Measurements from ENCODE around the gene PORCN. TPM values are rescaled to one million over a fixed set of nuclear protein-coding genes. Genes with fewer than 3 reads are reported as not detected.

PORCN gene
- total RNA-seq, 2 experiments from 2014 or later: 26.1 to 29.2 TPM

GRCh38 chrX:48504261-48504660 lies 4.5 kb upstream of the PORCN start:
- Mint-ChIP-seq H3K4me3 (no peak overlapping the region), H3K27ac (no peak overlapping the region), H3K4me1 (peaks cover 6% of the 10 kb centered on the region), H3K9me3 (no peaks in the 10 kb centered on the region), H3K36me3 (ENCODE audit: low read depth) (no peaks in the 10 kb centered on the region), H3K27me3 (peaks cover 2% of the 10 kb centered on the region)
- CTCF ChIA-PET: no interaction called here
- POLR2A ChIA-PET: interaction anchor here (0.9 kb wide), 1 partner anchor 35 kb away, joined by 3 read pairs; the partner anchor contains the start of gene TBC1D25
- no peak for DNase-seq

- ChIA-PET CTCF (no interaction called here), POLR2A (no interaction called here)
- Mint-ChIP-seq H3K36me3 (ENCODE audit: low read depth) (peaks cover 5% of the 10 kb centered on the region), H3K4me1 (peaks cover 18% of the 10 kb centered on the region), H3K4me3 (no peak overlapping the region), H3K27ac (no peak overlapping the region), H3K9me3 (no peaks in the 10 kb centered on the region), H3K27me3 (peaks cover 2% of the 10 kb centered on the region)
- DNase-seq: no peak
Measured at GRCh38 chrX:48505481-48505880, 3.3 kb upstream of the PORCN start.

- ChIA-PET POLR2A (interaction anchor here (1.2 to 2.3 kb wide), 4 partner anchors 12 to 67 kb away, joined by 3 to 11 read pairs (median 4); partner anchors contain the start of genes EBP and RBM3), CTCF (no interaction called here)
- Mint-ChIP-seq H3K36me3 (ENCODE audit: low read depth) (peaks cover 17% of the 10 kb centered on the region), H3K4me3 (no peak overlapping the region), H3K4me1 (peaks cover 32% of the 10 kb centered on the region), H3K27me3 (peaks cover 2% of the 10 kb centered on the region), H3K9me3 (no peaks in the 10 kb centered on the region), H3K27ac (no peak overlapping the region)
- DNase-seq: no peak
Measured at GRCh38 chrX:48507246-48507645, 1.5 kb upstream of the PORCN start.

GRCh38 chrX:48509245-48509590 lies 426 bp downstream of the PORCN start:
- Mint-ChIP-seq H3K4me1 (peaks cover 33% of the 10 kb centered on the region), H3K9me3 (no peaks in the 10 kb centered on the region), H3K4me3 (peak overlapping the region; percentile 81), H3K36me3 (ENCODE audit: low read depth) (peaks cover 18% of the 10 kb centered on the region), H3K27ac (peak overlapping the region; percentile 47), H3K27me3 (no peaks in the 10 kb centered on the region)
- DNase-seq: no peak
- CTCF ChIA-PET: interaction anchor here (1.3 kb wide), 1 partner anchor 41 kb away, joined by 3 read pairs; no protein-coding TSS in a partner anchor
- POLR2A ChIA-PET: interaction anchor here (2.0 to 2.3 kb wide), 2 partner anchors 12 kb away, joined by 6 to 11 read pairs; partner anchors contain the start of gene EBP

GRCh38 chrX:48509619-48510018 lies 827 bp downstream of the PORCN start:
- DNase-seq: no peak
- ChIA-PET POLR2A (interaction anchor here (1.4 to 2.0 kb wide), 2 partner anchors 12 to 29 kb away, joined by 4 to 6 read pairs; partner anchors contain the start of genes EBP and TBC1D25), CTCF (no interaction called here)
- peaks cover 33% of the 10 kb centered on the region for H3K4me1 Mint-ChIP-seq
- H3K36me3 Mint-ChIP-seq (ENCODE audit: low read depth): peaks cover 20% of the 10 kb centered on the region
- no peaks in the 10 kb centered on the region for H3K27me3 Mint-ChIP-seq
- H3K27ac Mint-ChIP-seq: peak overlapping the region; percentile 47
- peak overlapping the region; percentile 81 for H3K4me3 Mint-ChIP-seq
- no peaks in the 10 kb centered on the region for H3K9me3 Mint-ChIP-seq

- DNase-seq: no peak
- peaks cover 37% of the 10 kb centered on the region for H3K4me1 Mint-ChIP-seq
- H3K4me3 Mint-ChIP-seq: no peak overlapping the region
- no peaks in the 10 kb centered on the region for H3K27me3 Mint-ChIP-seq
- CTCF ChIA-PET: no interaction called here
- no peaks in the 10 kb centered on the region for H3K9me3 Mint-ChIP-seq
- no peak overlapping the region for H3K27ac Mint-ChIP-seq
- POLR2A ChIA-PET: interaction anchor here (2.0 kb wide), 1 partner anchor 10 kb away, joined by 6 read pairs; the partner anchor contains the start of gene EBP
- H3K36me3 Mint-ChIP-seq (ENCODE audit: low read depth): peaks cover 35% of the 10 kb centered on the region
Measured at GRCh38 chrX:48511560-48511959, 2.8 kb downstream of the PORCN start.

GRCh38 chrX:48512371-48512935 lies 3.7 kb downstream of the PORCN start:
- ChIA-PET CTCF (no interaction called here), POLR2A (no interaction called here)
- H3K36me3 Mint-ChIP-seq (ENCODE audit: low read depth): peaks cover 38% of the 10 kb centered on the region
- H3K27me3 Mint-ChIP-seq: no peaks in the 10 kb centered on the region
- no peaks in the 10 kb centered on the region for H3K9me3 Mint-ChIP-seq
- no peak for DNase-seq
- peaks cover 42% of the 10 kb centered on the region for H3K4me1 Mint-ChIP-seq
- no peak overlapping the region for H3K27ac Mint-ChIP-seq
- no peak overlapping the region for H3K4me3 Mint-ChIP-seq

GRCh38 chrX:48513670-48514069 lies 4.9 kb downstream of the PORCN start:
- POLR2A ChIA-PET: interaction anchor here (1.7 kb wide), 1 partner anchor 25 kb away, joined by 4 read pairs; the partner anchor contains the start of gene TBC1D25

GRCh38 chrX:48514126-48514806 lies 5.5 kb downstream of the PORCN start:
- DNase-seq: no peak
- ChIA-PET CTCF (no interaction called here), POLR2A (interaction anchor here (0.6 to 1.7 kb wide), 3 partner anchors 14 to 60 kb away, joined by 3 to 4 read pairs (median 4); partner anchors contain the start of genes RBM3 and TBC1D25)
- peaks cover 41% of the 10 kb centered on the region for H3K4me1 Mint-ChIP-seq
- H3K36me3 Mint-ChIP-seq (ENCODE audit: low read depth): peaks cover 41% of the 10 kb centered on the region
- H3K27ac Mint-ChIP-seq: no peak overlapping the region
- H3K27me3 Mint-ChIP-seq: no peaks in the 10 kb centered on the region
- no peak overlapping the region for H3K4me3 Mint-ChIP-seq
- no peaks in the 10 kb centered on the region for H3K9me3 Mint-ChIP-seq

More at GRCh38 chrX:48513670-48514069, 4.9 kb downstream of the PORCN start:
- H3K9me3 Mint-ChIP-seq: no peaks in the 10 kb centered on the region
- no peak for DNase-seq
- no peak overlapping the region for H3K4me3 Mint-ChIP-seq
- CTCF ChIA-PET: no interaction called here
- H3K36me3 Mint-ChIP-seq (ENCODE audit: low read depth): peaks cover 38% of the 10 kb centered on the region
- H3K27me3 Mint-ChIP-seq: no peaks in the 10 kb centered on the region
- H3K4me1 Mint-ChIP-seq: peaks cover 38% of the 10 kb centered on the region
- no peak overlapping the region for H3K27ac Mint-ChIP-seq

GRCh38 chrX:48514868-48515460 lies 6.2 kb downstream of the PORCN start:
- ChIA-PET CTCF (no interaction called here), POLR2A (interaction anchor here (0.6 to 1.7 kb wide), 3 partner anchors 13 to 59 kb away, joined by 3 to 4 read pairs (median 4); partner anchors contain the start of genes RBM3 and TBC1D25)
- no peaks in the 10 kb centered on the region for H3K27me3 Mint-ChIP-seq
- H3K4me3 Mint-ChIP-seq: no peak overlapping the region
- peaks cover 39% of the 10 kb centered on the region for H3K36me3 Mint-ChIP-seq (ENCODE audit: low read depth)
- DNase-seq: no peak
- no peaks in the 10 kb centered on the region for H3K9me3 Mint-ChIP-seq
- H3K27ac Mint-ChIP-seq: no peak overlapping the region
- H3K4me1 Mint-ChIP-seq: peaks cover 40% of the 10 kb centered on the region

GRCh38 chrX:48515842-48516241 lies 7.0 kb downstream of the PORCN start:
- ChIA-PET CTCF (no interaction called here), POLR2A (no interaction called here)
- peak overlapping the region; percentile 31 for H3K27ac Mint-ChIP-seq
- no peaks in the 10 kb centered on the region for H3K27me3 Mint-ChIP-seq
- H3K4me3 Mint-ChIP-seq: no peak overlapping the region
- peaks cover 39% of the 10 kb centered on the region for H3K4me1 Mint-ChIP-seq
- no peaks in the 10 kb centered on the region for H3K9me3 Mint-ChIP-seq
- H3K36me3 Mint-ChIP-seq (ENCODE audit: low read depth): peaks cover 36% of the 10 kb centered on the region
- no peak for DNase-seq

GRCh38 chrX:48516285-48516684 lies 7.5 kb downstream of the PORCN start:
- peaks cover 39% of the 10 kb centered on the region for H3K4me1 Mint-ChIP-seq
- H3K36me3 Mint-ChIP-seq (ENCODE audit: low read depth): peaks cover 36% of the 10 kb centered on the region
- ChIA-PET POLR2A (no interaction called here), CTCF (no interaction called here)
- no peaks in the 10 kb centered on the region for H3K27me3 Mint-ChIP-seq
- DNase-seq: no peak
- H3K4me3 Mint-ChIP-seq: no peak overlapping the region
- peak overlapping the region; percentile 31 for H3K27ac Mint-ChIP-seq
- H3K9me3 Mint-ChIP-seq: no peaks in the 10 kb centered on the region

- no peaks in the 10 kb centered on the region for H3K27me3 Mint-ChIP-seq
- peaks cover 36% of the 10 kb centered on the region for H3K4me1 Mint-ChIP-seq
- DNase-seq: no peak
- H3K36me3 Mint-ChIP-seq (ENCODE audit: low read depth): peaks cover 38% of the 10 kb centered on the region
- H3K27ac Mint-ChIP-seq: no peak overlapping the region
- ChIA-PET POLR2A (interaction anchor here (1.2 kb wide), 1 partner anchor 15 kb away, joined by 4 read pairs; no protein-coding TSS in a partner anchor), CTCF (no interaction called here)
- no peaks in the 10 kb centered on the region for H3K9me3 Mint-ChIP-seq
- no peak overlapping the region for H3K4me3 Mint-ChIP-seq
Measured at GRCh38 chrX:48516987-48517386, 8.2 kb downstream of the PORCN start.

Data from activated CD4-positive, alpha-beta memory T cell treated with anti-CD3 and anti-CD28 coated beads, Interleukin-2, amount 10 ng/mL, durations not matched to agents 7 days and 5 days (primary cell).